Measurements from ENCODE around the gene TSKU.
A peak's percentile ranks its signal among the peaks of the same experiment; 100 is the strongest.

The TSKU gene

GRCh38 chr11:76773921-76774361 is 9.2 kb upstream of the TSKU start:
- no peaks in the 10 kb centered on the region for H3K36me3 ChIP-seq (ENCODE audit: insufficient read depth, low read depth, low read length)
- no peak overlapping the region for H3K27ac ChIP-seq (ENCODE audit: low read length)
- H3K9ac ChIP-seq (ENCODE audit: low read depth, low read length), result no peak overlapping the region
- H3K9me3 ChIP-seq (ENCODE audit: insufficient read depth, low read depth, low read length), result peaks cover 30% of the 10 kb centered on the region
- H3K4me3 ChIP-seq (ENCODE audit: low read length), result no peak overlapping the region
- peaks cover 22% of the 10 kb centered on the region for H3K4me1 ChIP-seq (ENCODE audit: insufficient read depth, low read length)
- H3K27me3 ChIP-seq (ENCODE audit: insufficient read depth, low read length), result no peaks in the 10 kb centered on the region

- Histone ChIP-seq H3K4me3 (ENCODE audit: low read length) (no peak overlapping the region; the same call in 1 of the 2 replicates), H3K4me1 (ENCODE audit: insufficient read depth, low read length) (peaks cover 14% of the 10 kb centered on the region; the same call in 1 of the 2 replicates), H3K9ac (ENCODE audit: low read depth, low read length) (no peak overlapping the region), H3K27ac (ENCODE audit: low read length) (no peak overlapping the region), H3K9me3 (ENCODE audit: insufficient read depth, low read depth, low read length) (peaks cover 30% of the 10 kb centered on the region), H3K36me3 (ENCODE audit: insufficient read depth, low read depth, low read length) (no peaks in the 10 kb centered on the region), H3K27me3 (ENCODE audit: insufficient read depth, low read length) (no peaks in the 10 kb centered on the region)
Measured at GRCh38 chr11:76776472-76776871, 6.7 kb upstream of the TSKU start.

GRCh38 chr11:76777305-76777704 is 5.9 kb upstream of the TSKU start:
- Histone ChIP-seq H3K36me3 (ENCODE audit: insufficient read depth, low read depth, low read length) (no peaks in the 10 kb centered on the region), H3K4me1 (ENCODE audit: insufficient read depth, low read length) (peaks cover 16% of the 10 kb centered on the region), H3K4me3 (ENCODE audit: low read length) (no peak overlapping the region), H3K27ac (ENCODE audit: low read length) (no peak overlapping the region), H3K9ac (ENCODE audit: low read depth, low read length) (no peak overlapping the region), H3K9me3 (ENCODE audit: insufficient read depth, low read depth, low read length) (peaks cover 30% of the 10 kb centered on the region), H3K27me3 (ENCODE audit: insufficient read depth, low read length) (no peaks in the 10 kb centered on the region)

- Histone ChIP-seq H3K9me3 (ENCODE audit: insufficient read depth, low read depth, low read length) (peaks cover 30% of the 10 kb centered on the region), H3K4me1 (ENCODE audit: insufficient read depth, low read length) (peaks cover 17% of the 10 kb centered on the region), H3K27me3 (ENCODE audit: insufficient read depth, low read length) (no peaks in the 10 kb centered on the region), H3K4me3 (ENCODE audit: low read length) (no peak overlapping the region), H3K27ac (ENCODE audit: low read length) (no peak overlapping the region), H3K36me3 (ENCODE audit: insufficient read depth, low read depth, low read length) (no peaks in the 10 kb centered on the region), H3K9ac (ENCODE audit: low read depth, low read length) (no peak overlapping the region)
Measured at GRCh38 chr11:76777876-76778275, 5.3 kb upstream of the TSKU start.

GRCh38 chr11:76778874-76779273 is 4.3 kb upstream of the TSKU start:
- Histone ChIP-seq H3K27me3 (ENCODE audit: insufficient read depth, low read length) (no peaks in the 10 kb centered on the region), H3K4me1 (ENCODE audit: insufficient read depth, low read length) (peaks cover 17% of the 10 kb centered on the region), H3K4me3 (ENCODE audit: low read length) (no peak overlapping the region), H3K9me3 (ENCODE audit: insufficient read depth, low read depth, low read length) (peaks cover 30% of the 10 kb centered on the region), H3K27ac (ENCODE audit: low read length) (no peak overlapping the region), H3K9ac (ENCODE audit: low read depth, low read length) (no peak overlapping the region), H3K36me3 (ENCODE audit: insufficient read depth, low read depth, low read length) (no peaks in the 10 kb centered on the region)

GRCh38 chr11:76781046-76781801 is 1.9 kb upstream of the TSKU start:
- Histone ChIP-seq H3K27ac (ENCODE audit: low read length) (no peak overlapping the region), H3K9me3 (ENCODE audit: insufficient read depth, low read depth, low read length) (peaks cover 21% of the 10 kb centered on the region), H3K4me1 (ENCODE audit: insufficient read depth, low read length) (peaks cover 30% of the 10 kb centered on the region), H3K9ac (ENCODE audit: low read depth, low read length) (no peak overlapping the region), H3K36me3 (ENCODE audit: insufficient read depth, low read depth, low read length) (no peaks in the 10 kb centered on the region), H3K27me3 (ENCODE audit: insufficient read depth, low read length) (no peaks in the 10 kb centered on the region), H3K4me3 (ENCODE audit: low read length) (peak overlapping the region; percentile 84; the same call in 1 of the 2 replicates)

- no peaks in the 10 kb centered on the region for H3K36me3 ChIP-seq (ENCODE audit: insufficient read depth, low read depth, low read length)
- H3K27me3 ChIP-seq (ENCODE audit: insufficient read depth, low read length), result no peaks in the 10 kb centered on the region
- H3K4me1 ChIP-seq (ENCODE audit: insufficient read depth, low read length), result peaks cover 30% of the 10 kb centered on the region
- H3K27ac ChIP-seq (ENCODE audit: low read length), result peak overlapping the region; percentile 45
- H3K4me3 ChIP-seq (ENCODE audit: low read length), result peak overlapping the region; percentile 84
- peak overlapping the region; percentile 81 for H3K9ac ChIP-seq (ENCODE audit: low read depth, low read length)
- H3K9me3 ChIP-seq (ENCODE audit: insufficient read depth, low read depth, low read length), result peaks cover 13% of the 10 kb centered on the region
Measured at GRCh38 chr11:76781807-76782530, 1.2 kb upstream of the TSKU start.

- no peaks in the 10 kb centered on the region for H3K36me3 ChIP-seq (ENCODE audit: insufficient read depth, low read depth, low read length)
- H3K9me3 ChIP-seq (ENCODE audit: insufficient read depth, low read depth, low read length), result peaks cover 6% of the 10 kb centered on the region
- H3K4me1 ChIP-seq (ENCODE audit: insufficient read depth, low read length), result peaks cover 30% of the 10 kb centered on the region
- peak overlapping the region; percentile 45 for H3K27ac ChIP-seq (ENCODE audit: low read length)
- H3K4me3 ChIP-seq (ENCODE audit: low read length), result peak overlapping the region; percentile 89
- H3K9ac ChIP-seq (ENCODE audit: low read depth, low read length), result peak overlapping the region; percentile 96
- H3K27me3 ChIP-seq (ENCODE audit: insufficient read depth, low read length), result no peaks in the 10 kb centered on the region
Measured at GRCh38 chr11:76782531-76783293, 444 bp upstream of the TSKU start.

- Histone ChIP-seq H3K9ac (ENCODE audit: low read depth, low read length) (peak overlapping the region; percentile 96; the same call in 1 of the 2 replicates), H3K27ac (ENCODE audit: low read length) (no peak overlapping the region), H3K27me3 (ENCODE audit: insufficient read depth, low read length) (no peaks in the 10 kb centered on the region), H3K9me3 (ENCODE audit: insufficient read depth, low read depth, low read length) (no peaks in the 10 kb centered on the region), H3K36me3 (ENCODE audit: insufficient read depth, low read depth, low read length) (no peaks in the 10 kb centered on the region), H3K4me3 (ENCODE audit: low read length) (peak overlapping the region; percentile 89), H3K4me1 (ENCODE audit: insufficient read depth, low read length) (peaks cover 34% of the 10 kb centered on the region)
Measured at GRCh38 chr11:76783896-76784813, 999 bp downstream of the TSKU start.

- Histone ChIP-seq H3K9ac (ENCODE audit: low read depth, low read length) (peak overlapping the region; percentile 84; the same call in 1 of the 2 replicates), H3K27ac (ENCODE audit: low read length) (no peak overlapping the region), H3K4me1 (ENCODE audit: insufficient read depth, low read length) (peaks cover 34% of the 10 kb centered on the region), H3K27me3 (ENCODE audit: insufficient read depth, low read length) (no peaks in the 10 kb centered on the region), H3K36me3 (ENCODE audit: insufficient read depth, low read depth, low read length) (0 out of 2 replicates have a peak, but pooled peaks cover 4% of the 10 kb centered on the region), H3K9me3 (ENCODE audit: insufficient read depth, low read depth, low read length) (peaks cover 3% of the 10 kb centered on the region; the same call in 1 of the 2 replicates), H3K4me3 (ENCODE audit: low read length) (peak overlapping the region; percentile 89)
Measured at GRCh38 chr11:76785513-76785912, 2.4 kb downstream of the TSKU start.
